GM18507 (cell line): ENCODE results near the gene PADI3.

Experiments used
- DNase-seq: peaks from one replicate; pipeline ENCODE4 v3.0.0; 2011; ENCODE audit warnings: low read depth; ENCODE audit not compliant: insufficient read length; ENCODE audit errors: extremely low spot score
- FAIRE-seq: peaks from 2 replicates; lab custom pipeline; 2011; peaks lifted over from hg19 to GRCh38; lab: Jason Lieb, UNC

PADI3 gene

DNA sequence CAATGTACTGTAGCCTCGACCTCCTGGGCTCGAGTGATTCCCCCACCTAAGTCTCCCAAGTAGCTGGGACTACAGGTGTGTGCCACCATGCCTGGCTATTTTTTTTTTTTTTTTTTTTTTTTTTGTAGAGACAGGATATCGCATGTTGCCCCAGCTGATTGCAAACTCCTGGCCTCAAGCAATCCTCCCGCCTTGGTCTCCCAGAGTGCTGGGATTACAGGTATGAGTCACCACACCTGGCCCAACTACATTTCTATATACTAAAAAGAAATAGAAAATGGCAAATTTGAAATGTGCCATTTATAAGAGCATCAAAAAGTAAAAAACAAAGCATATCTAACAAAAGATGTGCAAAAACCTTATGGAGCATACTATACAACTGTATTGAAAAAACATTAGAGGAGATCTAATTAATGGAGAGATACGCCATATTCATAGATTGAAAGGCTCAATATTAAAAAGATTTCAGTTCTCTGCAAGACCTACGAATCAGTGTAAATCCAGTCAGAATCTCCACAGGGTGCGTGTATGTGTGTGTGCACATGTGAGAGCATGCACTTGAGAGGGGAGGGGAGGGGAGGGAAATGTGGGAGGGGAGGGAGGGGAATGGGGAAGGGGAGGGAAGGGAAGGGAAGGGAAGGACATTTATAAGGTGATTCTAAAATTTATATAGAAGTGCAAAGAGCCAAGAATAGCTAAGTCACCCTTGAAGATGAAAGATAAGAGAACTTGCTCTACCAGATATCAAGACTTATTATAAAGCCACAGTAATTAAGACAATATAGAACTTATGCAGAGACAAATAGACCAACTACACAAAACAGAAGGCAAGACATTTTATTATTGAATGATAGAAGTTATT, 43.6 kb downstream of the PADI3 start:
- FAIRE-seq (no peak), DNase-seq (no peak)

DNA sequence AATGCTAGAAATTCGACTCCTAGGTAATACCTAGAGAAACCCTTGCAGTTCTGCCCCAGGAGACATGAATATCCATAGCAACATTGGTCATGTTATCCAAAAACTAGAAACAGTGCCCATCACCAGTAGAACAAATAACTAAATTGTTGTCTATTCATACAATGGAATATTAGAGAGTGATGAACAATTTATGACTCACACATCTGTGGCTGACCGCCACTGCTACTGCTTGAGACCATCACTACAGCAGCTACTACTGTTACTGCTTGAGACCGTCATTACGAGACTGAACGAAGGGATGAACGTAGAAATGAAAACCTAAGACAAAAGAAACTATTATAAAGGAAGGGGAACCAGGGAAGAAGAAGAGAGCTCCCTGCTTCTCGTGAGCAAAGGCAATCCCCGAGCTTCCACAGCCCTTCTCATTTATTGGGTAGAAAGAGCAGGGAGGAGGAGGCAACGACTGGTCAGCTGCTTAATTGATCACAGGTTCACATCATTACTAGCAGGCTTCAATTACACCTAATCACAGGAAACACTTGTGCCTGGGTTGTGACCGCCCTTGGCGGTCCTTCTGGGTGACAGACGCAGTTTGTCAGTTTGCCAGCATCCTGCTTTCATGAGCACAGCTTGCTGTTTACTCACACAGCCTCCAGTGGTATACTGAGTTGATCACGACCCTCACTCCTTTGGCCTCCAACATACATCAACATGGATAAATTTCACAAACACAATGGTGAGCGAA, 45.0 kb downstream of the PADI3 start:
- no peak for DNase-seq
- no peak for FAIRE-seq

DNA sequence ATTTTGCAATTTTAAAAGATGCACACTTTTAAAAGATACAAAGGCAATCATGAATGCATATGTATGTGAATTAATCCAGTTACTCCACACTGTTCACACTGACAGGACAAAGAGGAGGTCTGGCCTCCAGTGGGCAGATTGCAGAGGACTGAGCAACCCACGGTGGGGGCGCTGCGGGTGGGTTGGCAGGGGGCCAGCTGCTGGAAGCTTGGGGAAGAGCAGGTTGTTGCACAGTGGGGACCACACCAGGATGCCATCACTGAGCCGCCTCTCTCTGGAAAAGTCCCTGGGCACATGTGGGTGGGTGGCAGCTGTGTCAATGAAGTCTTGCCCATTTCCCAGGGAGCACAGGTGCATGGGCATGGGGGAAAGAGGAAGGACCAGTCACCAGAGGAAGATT, 46.4 kb downstream of the PADI3 start:
- no peak for FAIRE-seq
- no peak for DNase-seq

DNA sequence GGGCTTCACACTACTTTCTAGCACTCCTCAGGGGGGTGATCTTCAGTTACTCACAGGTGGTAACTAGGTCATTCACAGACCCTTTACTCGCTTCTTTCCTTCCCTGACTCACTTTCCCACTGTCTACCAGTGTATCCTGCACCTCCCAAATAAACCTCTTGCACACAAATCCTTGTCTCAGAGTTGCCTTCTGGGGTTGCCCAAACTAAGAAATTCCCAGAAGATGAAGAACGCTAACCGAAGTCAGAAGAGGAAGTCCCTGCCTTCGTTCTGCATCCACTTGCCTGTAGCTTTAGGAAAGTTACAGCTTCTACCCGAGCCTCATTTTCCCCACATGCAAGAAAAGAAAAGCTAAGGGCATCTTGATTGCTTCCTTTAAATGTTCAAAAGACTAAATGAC, 47.2 kb downstream of the PADI3 start:
- DNase-seq: no peak
- FAIRE-seq: no peak

DNA sequence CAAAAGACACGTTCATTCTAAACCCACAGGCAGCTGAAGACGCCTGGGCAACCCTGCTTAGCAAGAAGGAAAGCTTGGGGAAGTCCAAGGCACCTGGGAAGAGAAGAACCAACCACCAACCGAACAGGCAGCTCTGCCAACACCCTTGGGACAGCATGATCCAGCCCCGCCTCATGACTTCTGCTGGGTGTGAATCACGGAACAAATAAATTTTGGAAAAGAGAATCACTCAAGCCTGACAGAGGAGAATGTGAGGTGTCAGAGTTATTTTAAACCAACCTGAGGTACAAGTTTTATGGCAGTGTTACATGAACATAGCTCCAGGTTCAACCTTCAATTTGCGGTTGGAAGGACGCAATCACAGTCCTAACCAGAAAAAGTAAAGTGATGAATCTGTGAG, 49.1 kb downstream of the PADI3 start:
- FAIRE-seq (no peak), DNase-seq (no peak)

DNA sequence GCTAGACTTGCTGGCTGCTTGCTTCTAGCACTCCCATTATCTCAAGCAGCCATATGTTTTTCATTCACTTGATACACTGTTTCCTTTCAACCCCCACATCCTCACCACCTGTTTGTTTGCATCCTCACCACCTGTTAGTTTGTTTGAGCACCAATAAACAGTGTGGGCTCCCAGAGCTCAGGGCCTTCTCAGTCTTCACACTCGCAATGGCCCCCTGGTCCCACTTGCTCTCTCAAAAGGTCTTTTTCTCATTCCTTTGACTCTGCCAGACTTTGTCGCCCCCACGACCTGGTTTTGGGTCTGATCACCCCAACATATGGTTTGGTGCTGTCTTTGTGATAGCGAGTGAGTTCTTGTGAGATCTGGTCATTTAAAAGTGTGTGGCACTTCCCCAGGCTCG, 52.9 kb downstream of the PADI3 start:
- no peak for DNase-seq
- no peak for FAIRE-seq

DNA sequence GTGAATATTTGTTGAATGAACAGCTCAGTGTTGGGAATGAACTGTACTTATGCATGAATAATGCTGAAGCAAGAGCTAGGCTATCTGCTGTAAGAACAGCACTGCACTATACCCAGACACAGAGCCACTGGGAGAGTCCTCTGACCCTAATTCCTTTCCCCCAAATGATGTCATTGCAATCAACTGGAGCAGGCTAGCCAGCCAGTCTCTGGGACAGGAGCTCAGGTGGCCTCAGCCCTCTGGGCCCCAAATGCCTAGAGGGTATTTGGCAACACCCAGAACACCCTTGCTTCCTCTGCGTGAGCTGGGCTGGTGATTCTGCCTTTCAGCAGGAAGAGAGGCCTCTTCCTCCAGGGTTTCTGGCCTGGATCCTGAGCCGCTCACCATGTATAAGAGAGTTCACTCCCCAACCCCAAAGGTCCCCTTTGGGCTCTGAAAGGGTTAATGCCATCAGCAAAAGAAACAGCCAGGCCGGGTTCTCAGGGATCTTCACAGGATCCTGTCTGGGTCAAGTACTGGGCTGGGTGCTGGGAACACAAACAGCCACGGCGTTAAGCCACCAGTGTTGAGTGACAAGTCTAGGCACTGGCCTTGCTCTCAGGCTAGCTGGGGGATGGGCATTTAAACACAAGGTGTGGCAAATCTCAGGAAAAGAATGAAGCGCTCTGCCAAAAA, 55.4 kb downstream of the PADI3 start:
- FAIRE-seq (no peak), DNase-seq (no peak)

DNA sequence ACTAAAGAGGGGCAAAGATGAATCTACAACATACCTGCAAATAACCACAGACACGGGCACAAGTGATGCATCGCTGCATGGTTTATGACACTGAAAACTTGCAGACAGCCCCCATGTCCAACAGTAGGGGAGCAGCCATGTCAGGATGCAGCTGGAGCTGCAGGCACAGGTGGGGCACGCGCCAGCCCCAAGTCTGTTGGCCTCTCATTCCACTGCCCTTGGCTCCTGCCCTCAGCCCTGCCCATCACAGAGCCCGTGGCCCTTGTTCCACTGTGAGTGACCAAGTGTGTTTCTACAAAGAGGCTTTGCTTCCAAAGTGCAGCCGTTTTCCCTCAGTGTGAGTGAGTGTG, 55.9 kb downstream of the PADI3 start:
- FAIRE-seq: no peak
- DNase-seq: no peak

DNA sequence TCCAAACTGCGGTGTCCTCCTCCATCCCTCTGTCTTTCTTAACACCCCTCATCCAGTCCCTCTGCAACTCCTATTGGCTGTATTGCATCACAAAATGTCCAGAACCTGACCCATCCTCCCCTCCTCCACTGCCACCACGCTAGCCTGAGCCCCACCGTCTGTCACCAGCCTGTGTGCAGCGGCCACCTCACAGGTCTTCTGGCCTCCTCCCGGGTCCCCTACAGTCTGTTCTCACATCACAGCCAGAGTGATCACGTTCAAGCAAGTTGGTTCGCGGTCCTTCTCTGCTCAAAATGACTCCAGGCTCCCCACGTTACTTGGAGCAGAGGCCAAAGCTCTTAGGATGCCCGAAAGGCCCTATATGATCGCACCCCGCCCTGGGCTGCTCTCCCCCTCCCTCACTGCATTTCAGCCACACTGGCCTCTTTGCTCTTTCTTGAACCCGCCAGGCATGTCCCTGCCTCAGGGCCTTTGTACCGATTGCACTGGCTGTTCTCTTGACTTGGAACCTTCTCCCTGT, 56.7 kb downstream of the PADI3 start:
- FAIRE-seq: no peak
- DNase-seq: no peak

DNA sequence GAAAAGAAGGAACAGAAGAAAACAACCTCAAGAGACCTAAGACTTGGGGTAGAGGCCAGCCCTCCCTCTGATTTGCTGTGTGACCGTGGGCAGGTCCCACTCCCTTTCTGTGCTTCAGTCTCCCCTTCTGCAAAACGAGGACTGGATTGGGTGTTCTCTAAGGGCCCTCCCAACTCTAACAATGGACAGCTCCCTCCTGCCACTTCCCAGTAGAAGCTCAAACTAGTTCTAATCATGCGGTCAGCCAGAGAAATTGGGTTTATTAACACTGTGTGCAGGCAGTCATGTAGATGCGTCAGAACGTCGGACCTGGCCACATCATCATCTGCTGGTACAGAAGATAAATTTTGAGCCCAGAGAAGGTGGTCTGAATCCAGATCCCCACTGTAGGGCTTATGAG, 57.5 kb downstream of the PADI3 start:
- DNase-seq (no peak), FAIRE-seq (no peak)

DNA sequence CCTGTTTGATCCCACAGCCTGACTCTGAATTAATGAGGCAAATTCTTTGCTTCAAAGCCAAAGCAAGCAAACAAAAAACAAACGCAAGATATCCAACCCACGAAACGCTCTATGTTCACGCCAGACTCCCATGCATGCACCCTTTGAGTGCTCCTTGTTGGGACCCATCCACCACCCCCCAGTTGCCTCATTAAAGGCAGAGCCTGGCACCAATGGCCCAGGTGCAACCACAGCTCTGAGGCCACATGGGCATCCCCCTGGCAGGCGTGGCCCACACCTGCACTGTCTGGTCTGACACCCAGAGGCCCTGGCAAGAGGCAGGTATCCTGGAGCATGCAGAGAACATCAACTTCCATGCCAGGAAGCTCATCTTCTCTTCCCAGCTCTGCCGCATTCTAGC, 58.0 kb downstream of the PADI3 start:
- FAIRE-seq: no peak
- no peak for DNase-seq

DNA sequence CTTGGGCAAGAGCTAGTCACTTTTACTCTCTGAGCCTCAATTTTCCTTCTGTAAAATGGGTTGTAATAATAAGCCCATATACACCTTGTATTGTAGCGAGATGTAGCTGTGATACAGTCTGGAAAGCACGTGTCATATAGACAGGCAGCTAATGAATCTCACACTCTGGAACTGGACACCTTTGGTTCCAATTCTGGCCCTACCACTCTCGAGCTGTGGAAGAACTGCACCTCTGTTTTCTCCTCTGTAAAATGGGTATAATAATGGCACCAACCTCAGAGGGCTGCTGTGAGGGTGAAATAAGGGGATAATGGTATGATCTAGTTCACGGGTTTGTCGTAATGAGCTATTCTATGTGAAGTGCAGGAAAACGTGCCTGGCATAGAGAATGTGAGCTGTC, 58.4 kb downstream of the PADI3 start:
- FAIRE-seq (no peak), DNase-seq (no peak)

DNA sequence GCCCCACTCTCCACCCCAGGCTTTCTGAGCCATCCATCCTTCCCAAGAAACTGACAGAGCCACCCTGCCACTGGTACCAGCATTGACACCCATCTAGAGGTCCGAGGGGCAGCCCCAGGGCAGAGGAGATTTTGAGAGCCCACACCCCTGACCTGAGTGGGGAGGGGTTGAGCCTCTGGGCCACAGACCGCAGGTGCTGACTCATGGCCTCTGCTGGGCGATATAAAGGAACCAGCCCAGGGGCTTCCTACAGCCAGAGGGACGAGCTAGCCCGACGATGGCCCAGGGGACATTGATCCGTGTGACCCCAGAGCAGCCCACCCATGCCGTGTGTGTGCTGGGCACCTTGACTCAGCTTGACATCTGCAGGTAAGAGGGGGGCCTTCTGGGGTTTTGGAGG, 59.0 kb downstream of the PADI3 start, which contains the start of gene PADI4:
Gene PADI4 (plus strand): TSS at position 252 of the 400 bp plus-strand sequence. CDS start 26 bp downstream, at position 278.
- no peak for FAIRE-seq
- no peak for DNase-seq

DNA sequence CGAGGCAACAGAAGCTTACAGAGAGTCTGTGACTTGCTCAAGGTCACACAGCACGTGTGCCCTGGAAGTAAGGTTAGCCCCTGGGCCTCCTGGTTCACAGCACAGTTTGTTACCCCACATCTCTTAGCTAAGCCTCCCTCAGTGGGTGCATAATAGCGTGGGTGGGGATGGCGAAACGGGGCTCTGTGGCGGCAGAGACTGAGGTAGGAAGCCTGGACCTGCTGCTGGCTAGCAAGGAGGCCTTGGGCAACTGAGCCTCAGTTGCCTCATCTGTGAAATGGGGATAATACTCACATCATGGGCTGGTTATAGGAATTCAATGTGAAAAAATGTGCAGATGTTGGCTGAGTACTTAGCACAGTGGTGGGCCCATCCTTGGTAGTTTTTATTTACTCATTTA, 59.7 kb downstream of the PADI3 start:
- FAIRE-seq (no peak), DNase-seq (no peak)

DNA sequence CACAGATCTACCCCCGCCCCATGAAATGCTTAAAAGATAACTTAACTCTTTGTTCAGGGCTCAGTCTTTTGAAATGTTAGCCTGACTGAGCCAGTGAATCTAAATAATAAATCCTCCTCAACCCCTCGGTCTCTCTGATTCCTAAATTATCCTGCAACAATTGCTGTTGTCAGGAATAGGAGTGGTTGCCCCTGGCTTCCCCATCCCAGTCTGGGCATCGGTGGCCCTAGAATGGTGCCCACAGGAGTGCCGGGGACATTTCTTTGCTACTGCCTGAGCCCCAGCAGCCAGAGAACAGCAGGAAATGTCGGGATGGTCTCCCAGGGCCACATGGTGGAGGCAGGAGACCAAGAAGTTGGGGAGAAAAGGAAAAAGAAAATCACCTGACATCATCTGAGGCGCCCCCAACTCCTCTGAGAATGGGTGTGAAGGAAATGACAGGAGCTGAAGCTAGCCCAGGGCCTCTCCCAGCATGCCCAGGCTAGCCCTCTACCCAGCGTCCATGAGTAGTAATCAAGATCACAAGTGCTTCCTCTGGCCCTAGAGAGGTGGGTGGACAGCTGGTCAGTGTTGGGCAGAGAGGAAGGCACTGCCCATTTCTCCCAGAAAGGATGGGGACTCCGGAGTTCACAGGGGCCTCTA, 60.6 kb downstream of the PADI3 start:
- FAIRE-seq (no peak), DNase-seq (no peak)

DNA sequence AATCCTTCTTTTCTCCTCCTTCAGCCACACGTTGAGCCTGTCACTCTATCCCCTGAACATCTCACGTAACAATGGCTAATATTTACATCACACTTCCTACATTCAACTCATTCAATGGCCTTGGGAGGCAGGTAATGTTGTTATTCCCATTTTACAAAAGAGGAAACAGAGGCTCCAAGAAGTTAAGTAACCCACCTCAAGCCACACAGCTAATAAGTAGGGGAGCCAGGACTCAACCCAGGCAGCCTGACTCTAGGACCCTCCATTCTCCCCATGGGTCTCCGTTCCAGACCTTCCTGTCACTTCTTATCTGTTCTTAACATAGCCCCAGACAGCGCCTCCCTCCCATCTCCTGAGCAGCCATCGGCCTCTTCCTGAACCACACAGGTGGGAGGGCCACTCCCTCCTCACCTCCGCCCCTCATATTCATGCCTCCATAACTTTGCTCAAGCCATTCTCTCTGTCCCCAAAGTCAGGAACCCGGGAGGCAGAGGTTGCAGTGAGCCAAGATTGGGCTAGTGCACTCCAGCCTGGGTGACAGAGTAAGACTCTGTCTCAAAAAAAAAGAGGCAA, 61.3 kb downstream of the PADI3 start:
- DNase-seq (no peak), FAIRE-seq (no peak)

DNA sequence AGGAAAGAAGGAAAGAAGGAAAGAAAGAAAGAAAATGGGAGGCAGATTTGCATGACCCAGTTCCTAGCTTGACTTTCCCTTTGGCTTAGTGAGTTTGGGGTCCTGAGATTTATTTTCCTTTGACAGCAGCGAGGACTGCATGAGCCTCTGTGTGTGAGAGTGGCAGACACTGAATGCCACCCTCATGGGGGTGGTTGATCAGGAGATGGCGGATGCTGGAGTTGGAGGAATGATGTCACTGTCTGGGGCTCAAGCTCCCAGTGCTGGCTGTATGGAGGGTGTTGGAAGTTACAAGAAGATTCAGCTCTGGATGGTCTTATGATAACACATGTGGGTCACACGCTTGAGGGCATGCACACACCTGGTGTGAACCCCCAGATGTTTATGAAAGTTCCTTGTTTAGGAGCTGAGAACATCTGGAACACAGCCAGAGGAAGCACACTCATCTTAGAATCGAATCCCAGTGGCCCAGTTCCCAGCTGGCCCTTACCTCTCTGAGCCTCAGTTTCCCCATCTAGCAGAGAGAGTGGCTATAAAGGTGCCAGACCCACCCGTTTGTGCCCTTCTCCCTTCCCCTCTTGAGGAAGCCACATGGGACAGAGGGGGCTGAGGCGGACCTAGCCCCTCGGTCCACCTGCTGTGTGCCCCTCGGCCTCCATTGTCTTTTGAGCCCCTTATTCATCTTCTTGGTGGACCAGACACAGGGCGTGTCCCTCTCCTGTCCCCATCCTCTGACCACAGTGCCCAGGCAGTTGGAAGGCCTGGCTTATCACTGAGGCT, 64.8 kb downstream of the PADI3 start:
- DNase-seq (no peak), FAIRE-seq (no peak)

DNA sequence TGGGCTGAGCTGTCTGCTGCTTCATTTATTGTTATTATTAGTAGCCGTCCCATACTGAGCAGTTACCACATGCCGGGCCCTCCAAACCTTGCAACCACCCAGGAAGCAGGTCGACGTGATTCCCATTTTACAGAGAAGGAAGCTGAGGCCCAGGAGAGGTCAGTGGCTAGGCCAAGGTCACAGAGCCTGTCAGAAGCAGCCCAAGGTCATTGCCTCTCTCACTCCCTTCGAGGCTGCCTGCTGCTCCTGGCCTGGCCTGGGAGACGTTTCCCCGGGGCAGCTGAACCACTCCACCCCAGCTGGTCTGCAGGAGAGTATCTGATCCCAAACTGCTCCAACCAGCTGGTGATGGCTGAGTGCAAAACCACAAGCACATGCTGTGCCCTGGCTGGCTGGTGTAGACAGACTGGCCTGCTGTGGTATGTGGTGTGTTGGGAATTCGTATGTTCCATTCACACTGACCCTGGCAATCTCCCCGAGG, 65.6 kb downstream of the PADI3 start:
- DNase-seq: no peak
- no peak for FAIRE-seq
